ENCODE results near the gene CGN.

DNA sequence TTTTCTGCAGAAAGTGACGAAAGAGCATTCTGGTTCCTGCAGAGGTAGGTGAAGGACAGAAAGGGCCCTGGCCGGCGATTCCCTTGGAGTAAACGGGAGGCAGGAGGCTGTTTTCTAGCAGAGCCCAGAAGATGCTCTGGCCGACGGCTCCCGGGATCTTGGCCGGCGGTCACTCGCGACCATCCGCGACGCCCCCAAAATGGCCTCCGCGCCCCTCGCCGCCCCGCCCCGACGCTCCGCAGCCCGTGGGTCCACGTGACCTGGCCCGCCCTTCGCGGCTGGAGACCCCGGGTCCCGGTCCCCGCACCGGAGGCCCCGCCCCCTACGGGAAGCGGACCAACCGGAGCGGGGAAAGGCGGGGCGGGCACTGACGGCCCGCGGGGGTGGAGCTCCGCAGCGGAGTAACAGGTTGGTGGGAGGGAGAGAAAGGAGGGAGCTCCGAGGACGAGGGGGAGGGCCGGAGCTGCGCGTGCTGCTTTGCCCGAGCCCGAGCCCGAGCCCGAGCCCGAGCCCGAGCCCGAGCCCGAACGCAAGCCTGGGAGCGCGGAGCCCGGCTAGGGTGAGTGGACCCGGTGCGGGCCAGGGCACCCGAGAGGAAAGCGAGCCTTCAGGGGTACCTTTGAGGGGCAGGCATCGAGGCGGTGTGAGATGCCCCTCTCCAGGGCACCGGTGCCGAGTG is at the start of gene CGN:
- TF ChIP-seq, protein P1, sequence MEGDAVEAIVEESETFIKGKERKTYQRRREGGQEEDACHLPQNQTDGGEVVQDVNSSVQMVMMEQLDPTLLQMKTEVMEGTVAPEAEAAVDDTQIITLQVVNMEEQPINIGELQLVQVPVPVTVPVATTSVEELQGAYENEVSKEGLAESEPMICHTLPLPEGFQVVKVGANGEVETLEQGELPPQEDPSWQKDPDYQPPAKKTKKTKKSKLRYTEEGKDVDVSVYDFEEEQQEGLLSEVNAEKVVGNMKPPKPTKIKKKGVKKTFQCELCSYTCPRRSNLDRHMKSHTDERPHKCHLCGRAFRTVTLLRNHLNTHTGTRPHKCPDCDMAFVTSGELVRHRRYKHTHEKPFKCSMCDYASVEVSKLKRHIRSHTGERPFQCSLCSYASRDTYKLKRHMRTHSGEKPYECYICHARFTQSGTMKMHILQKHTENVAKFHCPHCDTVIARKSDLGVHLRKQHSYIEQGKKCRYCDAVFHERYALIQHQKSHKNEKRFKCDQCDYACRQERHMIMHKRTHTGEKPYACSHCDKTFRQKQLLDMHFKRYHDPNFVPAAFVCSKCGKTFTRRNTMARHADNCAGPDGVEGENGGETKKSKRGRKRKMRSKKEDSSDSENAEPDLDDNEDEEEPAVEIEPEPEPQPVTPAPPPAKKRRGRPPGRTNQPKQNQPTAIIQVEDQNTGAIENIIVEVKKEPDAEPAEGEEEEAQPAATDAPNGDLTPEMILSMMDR (conservative IDR thresholded peaks at IDR 0.05 in 1 of 2, IDR thresholded peaks at IDR 0.05 in 1 of 2; ENCODE audit: low read depth in 1 of 2, low read length in 2 of 2): no peak
- no peak for TF ChIP-seq EZH2 (IDR thresholded peaks at IDR 0.05; ENCODE audit: low read length, missing control alignments)

Measured in fibroblast of lung (primary cell).